Karpas-422 (cell line): ENCODE measurements around the gene MDM4. TPM values are rescaled to one million over a fixed set of nuclear protein-coding genes. Genes with fewer than 3 reads are reported as not detected.
A peak's percentile ranks its signal among the peaks of the same experiment; 100 is the strongest.

Experiments
- DNase-seq: peaks from one replicate; pipeline ENCODE4 v3.0.0-alpha.2; 2015
- H2AFZ ChIP-seq: fragments of 200-600 bp; sonication (generic); 2 replicates; pipeline ENCODE4 v1.6.1; 2014; ENCODE audit warnings: antibody characterized with exemption, low read length, mixed read lengths
- H3K27ac ChIP-seq: fragments of 200-600 bp; sonication (generic); 2 replicates; pipeline ENCODE4 v1.5.1; 2014; ENCODE audit warnings: mild to moderate bottlenecking, low read length, moderate library complexity
- H3K27me3 ChIP-seq: fragments of 200-600 bp; sonication (generic); 2 replicates; pipeline ENCODE4 v1.6.1; 2014; ENCODE audit warnings: low read length, mixed read lengths
- H3K36me3 ChIP-seq: fragments of 200-600 bp; sonication (generic); 2 replicates; pipeline ENCODE4 v1.6.1; 2014; ENCODE audit warnings: low read length, mixed read lengths; ENCODE audit not compliant: insufficient read depth
- H3K4me1 ChIP-seq: fragments of 200-600 bp; sonication (generic); 2 replicates; pipeline ENCODE4 v1.6.1; 2014; ENCODE audit warnings: mild to moderate bottlenecking, low read length, mixed read lengths
- H3K4me2 ChIP-seq: fragments of 200-600 bp; sonication (generic); 2 replicates; pipeline ENCODE4 v1.6.1; 2014; ENCODE audit warnings: low read length, low read depth, mild to moderate bottlenecking; ENCODE audit not compliant: poor library complexity, severe bottlenecking
- H3K4me3 ChIP-seq: fragments of 200-600 bp; sonication (generic); 2 replicates; pipeline ENCODE4 v1.5.1; 2014; ENCODE audit warnings: mild to moderate bottlenecking, antibody characterized with exemption, low read length, mixed read lengths
- H3K79me2 ChIP-seq: fragments of 200-600 bp; sonication (generic); 2 replicates; pipeline ENCODE4 v1.6.1; 2014; ENCODE audit warnings: mild to moderate bottlenecking, low read length, mixed read lengths
- H3K9ac ChIP-seq: fragments of 200-600 bp; sonication (generic); 2 replicates; pipeline ENCODE4 v1.6.0; 2014; ENCODE audit warnings: low read length
- H3K9me2 ChIP-seq: fragments of 200-600 bp; sonication (generic), shearing (Covaris generic); replicated peaks from 2 replicates; pipeline ENCODE4 v1.6.0; 2014; ENCODE audit warnings: mild to moderate bottlenecking, low read length, moderate library complexity; ENCODE audit not compliant: insufficient read depth
- H3K9me3 ChIP-seq: fragments of 300-700, 200-600 bp; sonication (generic); 2 replicates; pipeline ENCODE4 v1.6.1; 2014; ENCODE audit warnings: low read length, mixed read lengths
- H4K20me1 ChIP-seq: fragments of 200-600 bp; sonication (generic); 2 replicates; pipeline ENCODE4 v1.6.1; 2014; ENCODE audit warnings: mild to moderate bottlenecking, antibody characterized with exemption, low read length, low read depth; ENCODE audit not compliant: insufficient read depth
- total RNA-seq: library from RNA; depleted of rRNA; stranded (reverse); fragments of >200 nt; shearing (Covaris generic); gene quantifications from 2 replicates; pipeline ENCODE4 v1.2.3, GENCODE V29; 2014; ENCODE audit warnings: low replicate concordance

The MDM4 gene
- total RNA-seq, 1 experiment from 2014 or later: 96.9 TPM

GRCh38 chr1:204494281-204495077 lies 21.7 kb upstream of the MDM4 start, which contains the start of gene PIK3C2B:
Gene PIK3C2B, minus strand, starts transcription at chr1:204494805. Its CDS starts 25,003 bp downstream, at chr1:204469802.
- DNase-seq: peak; percentile 84
- Histone ChIP-seq H3K27ac (peak within 1 kb of the TSS; percentile 63), H3K27me3 (no peaks in the 10 kb centered on the region; the same call in 1 of the 2 replicates), H3K4me3 (peak within 1 kb of the TSS; percentile 80), H3K4me1 (peaks cover 40% of the 10 kb centered on the region), H2AFZ (peak within 1 kb of the TSS; percentile 91; the same call in 1 of the 2 replicates), H4K20me1 (peaks cover 9% of the 10 kb centered on the region; the same call in 1 of the 2 replicates), H3K9me3 (no peaks in the 10 kb centered on the region), H3K4me2 (peak within 1 kb of the TSS; percentile 88), H3K9ac (peak within 1 kb of the TSS; percentile 75), H3K79me2 (no peaks in the 10 kb centered on the region), H3K36me3 (no peaks in the 10 kb centered on the region), H3K9me2 (no peaks in the 10 kb centered on the region)

DNA sequence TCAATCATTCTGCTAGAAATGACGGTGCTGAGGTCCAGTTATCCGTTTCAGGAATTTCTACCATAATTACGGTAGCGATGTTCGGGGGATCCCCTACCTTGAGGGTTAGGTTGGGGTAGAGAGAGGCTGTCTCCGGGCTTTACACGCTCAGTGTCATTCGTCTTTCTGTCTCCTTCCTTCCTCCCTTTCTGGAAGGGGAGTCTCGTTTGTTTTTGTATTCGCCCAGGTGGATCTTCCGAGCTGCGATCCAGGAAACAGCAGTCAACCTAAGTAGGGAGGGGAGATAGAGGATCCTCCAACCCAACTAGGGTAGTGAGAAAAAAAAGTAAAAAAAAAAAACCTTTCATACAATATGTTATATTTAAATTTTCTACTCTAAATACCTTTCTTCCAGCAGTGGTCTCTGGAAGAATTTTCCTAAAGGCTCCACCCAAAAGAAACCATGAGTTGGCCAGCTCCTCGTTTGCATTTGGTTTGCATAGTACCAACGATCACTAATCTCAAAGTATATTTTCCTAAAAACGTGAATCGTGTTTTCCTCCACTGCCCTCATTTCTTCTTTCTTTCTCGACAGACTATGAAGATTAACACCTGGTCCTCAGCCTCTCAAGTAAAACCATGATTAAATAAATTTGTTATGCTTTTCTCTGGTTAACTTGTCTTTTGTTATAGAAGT lies 21.0 kb upstream of the MDM4 start:
- peak; percentile 66 for DNase-seq
- peak overlapping the region; percentile 75 for H3K9ac ChIP-seq
- no peaks in the 10 kb centered on the region for H3K79me2 ChIP-seq
- H3K4me3 ChIP-seq: peak overlapping the region; percentile 80
- H3K27me3 ChIP-seq: no peaks in the 10 kb centered on the region; the same call in 1 of the 2 replicates
- peaks cover 7% of the 10 kb centered on the region; the same call in 1 of the 2 replicates for H4K20me1 ChIP-seq
- peak overlapping the region; percentile 68; the same call in 1 of the 2 replicates for H2AFZ ChIP-seq
- H3K27ac ChIP-seq: peak overlapping the region; percentile 63
- H3K9me3 ChIP-seq: no peaks in the 10 kb centered on the region
- peaks cover 40% of the 10 kb centered on the region for H3K4me1 ChIP-seq
- H3K36me3 ChIP-seq: no peaks in the 10 kb centered on the region
- H3K9me2 ChIP-seq: no peaks in the 10 kb centered on the region
- H3K4me2 ChIP-seq: peak overlapping the region; percentile 88

- H3K9me3 ChIP-seq: no peaks in the 10 kb centered on the region
- peak overlapping the region; percentile 80 for H3K4me3 ChIP-seq
- peak overlapping the region; percentile 63 for H3K27ac ChIP-seq
- H3K4me2 ChIP-seq: peak overlapping the region; percentile 88
- peaks cover 40% of the 10 kb centered on the region for H3K4me1 ChIP-seq
- no peaks in the 10 kb centered on the region for H3K79me2 ChIP-seq
- peaks cover 7% of the 10 kb centered on the region; the same call in 1 of the 2 replicates for H4K20me1 ChIP-seq
- H3K36me3 ChIP-seq: no peaks in the 10 kb centered on the region
- no peak overlapping the region for H2AFZ ChIP-seq
- H3K27me3 ChIP-seq: no peaks in the 10 kb centered on the region; the same call in 1 of the 2 replicates
- no peaks in the 10 kb centered on the region for H3K9me2 ChIP-seq
- peak overlapping the region; percentile 36 for H3K9ac ChIP-seq
- no peak for DNase-seq
Measured at GRCh38 chr1:204495777-204496176, 20.4 kb upstream of the MDM4 start.

- DNase-seq: no peak
- no peaks in the 10 kb centered on the region for H3K79me2 ChIP-seq
- peaks cover 32% of the 10 kb centered on the region for H3K4me1 ChIP-seq
- H3K4me2 ChIP-seq: peak overlapping the region; percentile 22
- H3K27me3 ChIP-seq: no peaks in the 10 kb centered on the region
- no peaks in the 10 kb centered on the region for H4K20me1 ChIP-seq
- no peak overlapping the region for H3K4me3 ChIP-seq
- no peak overlapping the region for H2AFZ ChIP-seq
- no peaks in the 10 kb centered on the region for H3K36me3 ChIP-seq
- no peaks in the 10 kb centered on the region for H3K9me3 ChIP-seq
- H3K9me2 ChIP-seq: no peaks in the 10 kb centered on the region
- H3K27ac ChIP-seq: no peak overlapping the region
- no peak overlapping the region for H3K9ac ChIP-seq
Measured at GRCh38 chr1:204498981-204499380, 17.2 kb upstream of the MDM4 start.

DNA sequence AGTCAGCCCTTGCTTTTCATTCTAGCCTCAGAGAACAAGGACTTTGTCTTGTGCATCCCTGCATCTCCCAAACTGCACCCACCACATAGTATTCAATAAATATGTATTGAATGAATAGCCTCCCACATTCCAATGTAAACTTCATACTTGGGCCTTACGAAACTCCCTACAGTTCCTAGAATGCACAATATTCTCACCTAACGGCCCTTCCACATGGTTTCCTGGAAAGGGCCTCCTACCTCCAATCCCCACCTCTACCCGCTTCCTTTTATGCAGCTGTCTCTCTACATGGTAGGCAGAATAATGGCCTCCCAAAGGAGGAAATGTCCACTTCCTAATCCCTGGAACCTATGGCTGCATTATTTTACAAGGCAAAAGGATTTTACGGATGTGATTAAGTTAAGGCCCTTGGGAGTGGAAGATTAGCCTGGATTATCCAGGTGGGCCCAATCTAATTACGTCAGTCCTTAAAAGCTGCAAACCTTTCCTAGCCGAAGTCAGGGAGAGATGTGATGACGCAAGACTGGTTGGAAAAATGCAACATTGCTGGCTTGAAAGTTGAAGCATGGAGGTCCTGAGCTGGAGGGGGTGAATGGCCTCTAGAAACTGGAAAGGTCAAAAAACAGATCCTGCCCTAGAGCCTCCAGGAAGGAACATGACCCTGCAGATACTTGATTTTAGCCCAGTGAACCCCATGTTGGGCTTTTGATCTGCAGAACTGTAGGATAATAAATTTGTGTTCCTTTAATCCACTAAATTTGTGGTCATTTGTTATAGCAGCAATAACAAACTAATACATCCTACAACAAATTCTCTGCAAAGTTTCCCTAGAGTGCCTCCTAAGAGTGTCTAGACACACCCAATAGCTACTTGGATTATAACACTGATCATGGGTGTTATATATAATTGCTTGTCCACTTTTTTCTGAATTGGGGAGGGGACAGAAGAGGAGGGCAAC lies 16.4 kb upstream of the MDM4 start:
- Histone ChIP-seq H3K36me3 (no peaks in the 10 kb centered on the region), H3K79me2 (no peaks in the 10 kb centered on the region), H4K20me1 (no peaks in the 10 kb centered on the region), H3K9me3 (no peaks in the 10 kb centered on the region), H3K4me2 (no peak overlapping the region), H3K9ac (no peak overlapping the region), H2AFZ (no peak overlapping the region), H3K27ac (no peak overlapping the region), H3K4me1 (peaks cover 26% of the 10 kb centered on the region), H3K4me3 (no peak overlapping the region), H3K27me3 (no peaks in the 10 kb centered on the region), H3K9me2 (no peaks in the 10 kb centered on the region)
- no peak for DNase-seq

GRCh38 chr1:204502241-204502640 lies 14.0 kb upstream of the MDM4 start:
- no peak overlapping the region for H3K27ac ChIP-seq
- H3K9ac ChIP-seq: no peak overlapping the region
- no peak overlapping the region for H3K4me2 ChIP-seq
- no peak for DNase-seq
- H3K36me3 ChIP-seq: no peaks in the 10 kb centered on the region
- no peaks in the 10 kb centered on the region for H3K27me3 ChIP-seq
- no peaks in the 10 kb centered on the region for H3K9me3 ChIP-seq
- no peak overlapping the region for H2AFZ ChIP-seq
- no peaks in the 10 kb centered on the region for H3K79me2 ChIP-seq
- H3K4me3 ChIP-seq: no peak overlapping the region
- no peaks in the 10 kb centered on the region for H4K20me1 ChIP-seq
- no peaks in the 10 kb centered on the region for H3K9me2 ChIP-seq
- peaks cover 19% of the 10 kb centered on the region for H3K4me1 ChIP-seq

DNA sequence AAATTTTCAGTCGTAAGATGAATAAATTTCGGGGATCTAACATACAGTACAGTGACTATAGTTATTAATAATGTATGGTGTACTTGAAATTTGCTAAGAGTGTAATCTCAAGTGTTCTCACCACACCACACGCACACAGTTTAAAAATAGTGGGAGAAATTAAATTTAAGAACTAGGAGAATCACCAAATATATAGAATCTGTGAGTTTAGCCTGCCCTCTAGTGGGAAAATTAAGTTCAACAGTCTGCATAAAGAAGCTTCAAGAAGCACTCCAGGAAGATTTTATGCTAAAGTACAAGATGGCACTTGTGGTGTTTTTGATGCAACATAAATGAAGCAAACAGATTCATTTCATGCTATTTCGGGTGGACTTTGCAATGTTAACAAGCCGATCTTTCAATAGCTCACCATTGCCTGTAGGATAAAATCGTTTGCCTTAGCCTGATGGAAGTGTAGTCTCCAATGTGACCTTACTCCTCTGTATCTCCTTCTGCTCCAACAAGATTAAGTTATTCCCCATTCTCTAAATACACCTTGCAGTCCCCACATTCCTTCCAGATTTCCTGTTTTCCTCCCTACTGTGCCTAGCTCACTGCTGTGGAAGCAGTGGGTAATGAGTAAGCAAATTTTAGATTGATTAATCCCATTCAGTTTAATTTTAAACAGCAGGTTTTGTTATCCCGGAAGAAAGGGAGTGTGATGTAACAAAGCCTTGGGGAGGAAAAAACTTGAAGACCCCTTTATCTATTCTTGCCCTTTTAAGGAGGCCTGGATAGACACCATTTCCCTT lies 12.9 kb upstream of the MDM4 start:
- Histone ChIP-seq H3K9me3 (no peaks in the 10 kb centered on the region), H4K20me1 (no peaks in the 10 kb centered on the region), H3K9me2 (no peaks in the 10 kb centered on the region), H3K4me3 (no peak overlapping the region), H3K36me3 (no peaks in the 10 kb centered on the region), H3K9ac (no peak overlapping the region), H3K27ac (no peak overlapping the region), H2AFZ (no peak overlapping the region), H3K4me2 (no peak overlapping the region), H3K27me3 (no peaks in the 10 kb centered on the region), H3K4me1 (peaks cover 25% of the 10 kb centered on the region), H3K79me2 (no peaks in the 10 kb centered on the region)
- DNase-seq: peak; percentile 93
